Activated T-cell treated with anti-CD3 and anti-CD28 coated beads, Interleukin-2, amount 50 U/mL, for 24 hours (primary cell): ENCODE data around the gene SPINDOC.
"Not testable (repeated sequence)": the region's sequence is repeated elsewhere in the genome, so short reads cannot be mapped to it uniquely, and the experiment has no call there.

Experiments used
- DNase-seq: peaks from one replicate; pipeline ENCODE4 v3.0.0-alpha.2; 2020
- H3K27ac Mint-ChIP-seq: 2 replicates; pipeline ENCODE4 v1.8.0; 2020; ENCODE audit warnings: mild to moderate bottlenecking, mixed read lengths
- H3K27me3 Mint-ChIP-seq: 2 replicates; pipeline ENCODE4 v1.8.0; 2020; ENCODE audit warnings: mixed read lengths
- H3K36me3 Mint-ChIP-seq: 2 replicates; pipeline ENCODE4 v1.8.0; 2020; ENCODE audit warnings: low read depth, mixed read lengths
- H3K4me1 Mint-ChIP-seq: 2 replicates; pipeline ENCODE4 v1.8.0; 2020; ENCODE audit warnings: low read depth, mixed read lengths
- H3K4me3 Mint-ChIP-seq: 2 replicates; pipeline ENCODE4 v1.8.0; 2020; ENCODE audit warnings: mild to moderate bottlenecking, moderate library complexity, mixed read lengths
- H3K9me3 Mint-ChIP-seq: 2 replicates; pipeline ENCODE4 v1.8.0; 2020; ENCODE audit warnings: mixed read lengths

Gene SPINDOC

GRCh38 chr11:63810383-63810782, 2.9 kb upstream of the SPINDOC start:
- H3K27ac Mint-ChIP-seq, DNase-seq, H3K4me3 Mint-ChIP-seq, H3K27me3 Mint-ChIP-seq, H3K9me3 Mint-ChIP-seq: not testable (repeated sequence)
- Mint-ChIP-seq H3K4me1 (peaks cover 23% of the 10 kb centered on the region), H3K36me3 (peaks cover 13% of the 10 kb centered on the region)

GRCh38 chr11:63811522-63811921, 1.7 kb upstream of the SPINDOC start:
- H3K4me1 Mint-ChIP-seq: peaks cover 27% of the 10 kb centered on the region
- no peak overlapping the region for H3K4me3 Mint-ChIP-seq
- peaks cover 6% of the 10 kb centered on the region for H3K27me3 Mint-ChIP-seq
- no peaks in the 10 kb centered on the region for H3K9me3 Mint-ChIP-seq
- no peak for DNase-seq
- H3K27ac Mint-ChIP-seq: no peak overlapping the region
- peaks cover 21% of the 10 kb centered on the region for H3K36me3 Mint-ChIP-seq

- DNase-seq: peak; percentile 63
- Mint-ChIP-seq H3K27ac (peak overlapping the region; percentile 73), H3K4me1 (peaks cover 27% of the 10 kb centered on the region), H3K36me3 (peaks cover 39% of the 10 kb centered on the region), H3K9me3 (no peaks in the 10 kb centered on the region), H3K27me3 (peaks cover 6% of the 10 kb centered on the region), H3K4me3 (peak overlapping the region; percentile 83)
These were observed 517 bp downstream of the SPINDOC start for GRCh38 chr11:63813563-63814382.

GRCh38 chr11:63814383-63814736, 1.1 kb downstream of the SPINDOC start:
- peak overlapping the region; percentile 64 for H3K27ac Mint-ChIP-seq
- no peaks in the 10 kb centered on the region for H3K9me3 Mint-ChIP-seq

GRCh38 chr11:63816166-63816565, 2.9 kb downstream of the SPINDOC start:
- Mint-ChIP-seq H3K4me3 (no peak overlapping the region), H3K27me3 (peaks cover 6% of the 10 kb centered on the region), H3K4me1 (peaks cover 27% of the 10 kb centered on the region), H3K36me3 (peaks cover 62% of the 10 kb centered on the region), H3K9me3 (no peaks in the 10 kb centered on the region), H3K27ac (no peak overlapping the region)
- no peak for DNase-seq

More at GRCh38 chr11:63814383-63814736, 1.1 kb downstream of the SPINDOC start:
- Mint-ChIP-seq H3K4me3 (peak overlapping the region; percentile 83), H3K27me3 (peaks cover 6% of the 10 kb centered on the region), H3K4me1 (peaks cover 27% of the 10 kb centered on the region), H3K36me3 (peaks cover 45% of the 10 kb centered on the region)
- no peak for DNase-seq

GRCh38 chr11:63816732-63817131, 3.5 kb downstream of the SPINDOC start:
- Mint-ChIP-seq H3K36me3 (peaks cover 68% of the 10 kb centered on the region), H3K9me3 (no peaks in the 10 kb centered on the region), H3K27ac (no peak overlapping the region), H3K27me3 (peaks cover 3% of the 10 kb centered on the region), H3K4me1 (peaks cover 27% of the 10 kb centered on the region), H3K4me3 (no peak overlapping the region)
- no peak for DNase-seq

- Mint-ChIP-seq H3K4me1 (peaks cover 17% of the 10 kb centered on the region), H3K36me3 (peaks cover 80% of the 10 kb centered on the region), H3K27me3 (no peaks in the 10 kb centered on the region), H3K9me3 (no peaks in the 10 kb centered on the region), H3K4me3 (no peak overlapping the region), H3K27ac (no peak overlapping the region)
- no peak for DNase-seq
These were observed 4.7 kb downstream of the SPINDOC start for GRCh38 chr11:63817758-63818498.

GRCh38 chr11:63818609-63819008, 5.4 kb downstream of the SPINDOC start:
- H3K9me3 Mint-ChIP-seq: no peaks in the 10 kb centered on the region
- peaks cover 17% of the 10 kb centered on the region for H3K4me1 Mint-ChIP-seq
- H3K27me3 Mint-ChIP-seq: no peaks in the 10 kb centered on the region
- H3K27ac Mint-ChIP-seq: no peak overlapping the region
- H3K4me3 Mint-ChIP-seq: no peak overlapping the region
- DNase-seq: no peak
- H3K36me3 Mint-ChIP-seq: peaks cover 87% of the 10 kb centered on the region

- Mint-ChIP-seq H3K27me3 (no peaks in the 10 kb centered on the region), H3K27ac (no peak overlapping the region), H3K4me3 (no peak overlapping the region), H3K36me3 (peaks cover 93% of the 10 kb centered on the region), H3K4me1 (no peaks in the 10 kb centered on the region), H3K9me3 (no peaks in the 10 kb centered on the region)
- DNase-seq: no peak
These were observed 8.2 kb downstream of the SPINDOC start for GRCh38 chr11:63821411-63821810.

- DNase-seq: no peak
- H3K4me1 Mint-ChIP-seq: no peaks in the 10 kb centered on the region
- H3K36me3 Mint-ChIP-seq: peaks cover 61% of the 10 kb centered on the region
These were observed 13.4 kb downstream of the SPINDOC start for GRCh38 chr11:63826471-63827190.

GRCh38 chr11:63829823-63830489, 16.7 kb downstream of the SPINDOC start:
- Mint-ChIP-seq H3K4me1 (no peaks in the 10 kb centered on the region), H3K4me3 (no peak overlapping the region), H3K36me3 (peaks cover 29% of the 10 kb centered on the region), H3K27ac (no peak overlapping the region), H3K9me3 (no peaks in the 10 kb centered on the region), H3K27me3 (no peaks in the 10 kb centered on the region)
- DNase-seq: no peak

More at GRCh38 chr11:63826471-63827190, 13.4 kb downstream of the SPINDOC start:
- Mint-ChIP-seq H3K9me3 (no peaks in the 10 kb centered on the region), H3K27me3 (no peaks in the 10 kb centered on the region), H3K4me3 (no peak overlapping the region), H3K27ac (no peak overlapping the region)

GRCh38 chr11:63831326-63831725, 18.1 kb downstream of the SPINDOC start:
- Mint-ChIP-seq H3K27ac (no peak overlapping the region), H3K9me3 (no peaks in the 10 kb centered on the region), H3K36me3 (peaks cover 16% of the 10 kb centered on the region), H3K27me3 (no peaks in the 10 kb centered on the region), H3K4me3 (no peak overlapping the region), H3K4me1 (no peaks in the 10 kb centered on the region)
- no peak for DNase-seq

- no peak for DNase-seq
- no peaks in the 10 kb centered on the region for H3K27me3 Mint-ChIP-seq
These were observed 19.1 kb downstream of the SPINDOC start for GRCh38 chr11:63832336-63832735.

GRCh38 chr11:63833048-63833447, 19.8 kb downstream of the SPINDOC start:
- H3K36me3 Mint-ChIP-seq: peaks cover 4% of the 10 kb centered on the region
- H3K4me3 Mint-ChIP-seq: no peak overlapping the region
- H3K27ac Mint-ChIP-seq: no peak overlapping the region
- DNase-seq: no peak
- peaks cover 12% of the 10 kb centered on the region for H3K4me1 Mint-ChIP-seq
- no peaks in the 10 kb centered on the region for H3K27me3 Mint-ChIP-seq
- H3K9me3 Mint-ChIP-seq: no peaks in the 10 kb centered on the region

More at GRCh38 chr11:63832336-63832735, 19.1 kb downstream of the SPINDOC start:
- peaks cover 8% of the 10 kb centered on the region for H3K36me3 Mint-ChIP-seq
- peaks cover 5% of the 10 kb centered on the region for H3K4me1 Mint-ChIP-seq
- no peaks in the 10 kb centered on the region for H3K9me3 Mint-ChIP-seq
- no peak overlapping the region for H3K4me3 Mint-ChIP-seq
- H3K27ac Mint-ChIP-seq: no peak overlapping the region
